Lung (tissue), 12 donors: ENCODE measurements around the gene LY9. TPM values are rescaled to one million over a fixed set of nuclear protein-coding genes. Genes with fewer than 3 reads are reported as not detected.

Experiments
- ATAC-seq: fragments of 200-7000 bp; cut with Tn5 transposase; one replicate; pipeline ENCODE4 v1.9.1; 2020; ENCODE audit warnings: moderate number of reproducible peaks; ENCODE audit not compliant: insufficient read depth, low FRiP score
- DNase-seq, 3 donors: peaks; one replicate each; pipeline ENCODE4 v3.0.0-alpha.2; 2013 to 2017
- H3K27ac ChIP-seq, 2 donors: one replicate each; pipeline ENCODE4 v1.5.1; 2013; ENCODE audit warnings: mild to moderate bottlenecking in 2 of 2, moderate library complexity in 2 of 2, control low read depth in 1 of 2, inconsistent platforms in 1 of 2, low read depth in 1 of 2, low read length in 1 of 2
- H3K27me3 ChIP-seq, 3 donors: one replicate each; pipeline ENCODE4 v1.5.1; 2013; ENCODE audit warnings: low read length in 2 of 3; ENCODE audit not compliant: control insufficient read depth in 3 of 3, insufficient read depth in 3 of 3
- H3K36me3 ChIP-seq, 4 donors: one replicate each; pipeline ENCODE4 v1.5.1; 2013; ENCODE audit warnings: low read length in 4 of 4, mild to moderate bottlenecking in 1 of 4, moderate library complexity in 1 of 4; ENCODE audit not compliant: control insufficient read depth in 4 of 4, insufficient read depth in 4 of 4
- H3K4me1 ChIP-seq, 5 donors: one replicate each; pipeline ENCODE4 v1.5.1; 2013; ENCODE audit warnings: low read length in 5 of 5, mild to moderate bottlenecking in 2 of 5, moderate library complexity in 1 of 5; ENCODE audit not compliant: control insufficient read depth in 5 of 5, insufficient read depth in 5 of 5
- H3K4me3 ChIP-seq: one replicate; pipeline ENCODE4 v1.5.1; 2013; ENCODE audit warnings: mild to moderate bottlenecking, control low read depth, moderate library complexity
- H3K9ac ChIP-seq, 2 donors: one replicate each; pipeline ENCODE4 v1.5.1; 2013; ENCODE audit warnings: low read length in 2 of 2, control low read depth in 1 of 2; ENCODE audit not compliant: insufficient read depth in 1 of 2
- H3K9me3 ChIP-seq, 4 donors: one replicate each; pipeline ENCODE4 v1.5.1; 2013; ENCODE audit warnings: low read length in 3 of 4, mild to moderate bottlenecking in 1 of 4, moderate library complexity in 1 of 4; ENCODE audit not compliant: control insufficient read depth in 4 of 4, insufficient read depth in 3 of 4
- CTCF ChIP-seq: IDR thresholded peaks from 2 replicates; pipeline ENCODE4 v1.5.1; 2012; ENCODE audit warnings: mild to moderate bottlenecking; ENCODE audit errors: control extremely low read depth, extremely low read depth
- WGBS, 2 donors: extraction: QIAGEN DNeasy Blood & Tissue Kit; methylation state at CpG; one replicate each; pipeline ENCODE4 v1.1.7; 2013; 5-methylcytosine and 5-hydroxymethylcytosine counted together
- polyA plus RNA-seq, 2 donors: library from polyadenylated mRNA; stranded (reverse); fragments of 200-250 nt; gene quantifications; one replicate each; pipeline ENCODE4 v1.2.1, GENCODE V29; 2013
- total RNA-seq, 2 donors: library from RNA; depleted of rRNA in 1 of 2; stranded (reverse); fragments of >200 nt in 1 of 2; gene quantifications; one replicate each; pipeline ENCODE4 v1.2.1, GENCODE V29; 2014 to 2021
- donor health status: control.
- donor health status: control.
- donor health status: Bipolar disorder and iron deficiency.
- donor health status: healthy.
- donor health status: DM: yes; HTN: yes; CAD: no.

Gene LY9
- total and polyA plus RNA-seq, 4 donors: 0.94 to 3.4 (median 1.4) TPM

- TF ChIP-seq CTCF: no peak
- Histone ChIP-seq H3K9me3 (peaks cover 0 to 2% (median 0%) of the 10 kb centered on the region in 4 donors), H3K36me3 (no peaks in the 10 kb centered on the region), H3K9ac (no peak overlapping the region), H3K4me1 (no peaks in the 10 kb centered on the region), H3K4me3 (no peak overlapping the region), H3K27ac (no peak overlapping the region), H3K27me3 (peaks cover 0 to 2% (median 0%) of the 10 kb centered on the region in 3 donors)
- no peak for DNase-seq
- no peak for ATAC-seq
- WGBS, 2 donors: 73 to 78% methylated on average over 3 of the region's 3 CpGs
Observed at GRCh38 chr1:160797271-160797709, 1.3 kb downstream of the LY9 start.

GRCh38 chr1:160797861-160798273, 1.9 kb downstream of the LY9 start:
- Histone ChIP-seq H3K4me1 (no peaks in the 10 kb centered on the region), H3K9me3 (peaks cover 0 to 2% (median 0%) of the 10 kb centered on the region in 4 donors), H3K4me3 (no peak overlapping the region), H3K27me3 (peaks cover 0 to 2% (median 0%) of the 10 kb centered on the region in 3 donors), H3K27ac (no peak overlapping the region), H3K36me3 (no peaks in the 10 kb centered on the region), H3K9ac (no peak overlapping the region)
- no peak for ATAC-seq
- DNase-seq: no peak
- 40 to 43% methylated on average over 4 of the region's 4 CpGs for WGBS, 2 donors
- no peak for TF ChIP-seq CTCF

DNA sequence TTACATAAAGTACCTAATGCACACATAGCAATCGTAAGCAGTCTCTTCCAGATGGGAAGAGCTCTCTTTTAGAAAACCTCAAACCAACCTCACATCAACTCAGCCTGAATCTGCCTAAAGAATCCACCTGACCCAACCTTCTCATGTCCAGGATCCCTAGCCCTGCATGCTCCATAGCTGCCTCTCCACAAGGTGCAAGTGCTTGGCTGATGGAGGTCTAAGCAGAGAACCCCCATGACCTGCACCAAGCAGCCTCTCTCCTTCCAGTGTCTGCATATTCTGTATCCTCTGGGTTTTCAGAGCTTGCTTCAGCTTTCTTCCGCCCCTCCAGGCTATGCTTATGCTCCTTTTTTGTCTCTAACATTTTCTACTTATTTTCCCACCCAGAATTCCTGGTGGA, 2.5 kb downstream of the LY9 start:
- Histone ChIP-seq H3K9ac (no peak overlapping the region), H3K4me3 (no peak overlapping the region), H3K27ac (no peak overlapping the region), H3K36me3 (no peaks in the 10 kb centered on the region), H3K4me1 (no peaks in the 10 kb centered on the region), H3K27me3 (peaks cover 0 to 2% (median 0%) of the 10 kb centered on the region in 3 donors), H3K9me3 (peaks cover 0 to 2% (median 0%) of the 10 kb centered on the region in 4 donors)
- TF ChIP-seq CTCF: no peak
- DNase-seq (no peak), ATAC-seq (no peak)
- 89 to 91% methylated on average over 2 of the region's 2 CpGs for WGBS, 2 donors

DNA sequence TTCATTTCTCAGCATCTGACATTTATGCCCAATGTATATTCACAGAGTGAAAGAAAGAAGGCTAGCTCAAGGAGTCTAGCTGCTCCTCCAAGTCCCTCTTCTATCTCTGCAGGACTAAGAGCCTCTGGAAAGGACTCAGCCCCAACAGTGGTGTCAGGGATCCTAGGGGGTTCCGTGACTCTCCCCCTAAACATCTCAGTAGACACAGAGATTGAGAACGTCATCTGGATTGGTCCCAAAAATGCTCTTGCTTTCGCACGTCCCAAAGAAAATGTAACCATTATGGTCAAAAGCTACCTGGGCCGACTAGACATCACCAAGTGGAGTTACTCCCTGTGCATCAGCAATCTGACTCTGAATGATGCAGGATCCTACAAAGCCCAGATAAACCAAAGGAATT, 3.7 kb downstream of the LY9 start:
- Histone ChIP-seq H3K27ac (no peak overlapping the region), H3K36me3 (no peaks in the 10 kb centered on the region), H3K4me3 (no peak overlapping the region), H3K4me1 (no peaks in the 10 kb centered on the region), H3K9ac (no peak overlapping the region), H3K9me3 (peaks cover 0 to 2% (median 0%) of the 10 kb centered on the region in 4 donors), H3K27me3 (peaks cover 0 to 2% (median 0%) of the 10 kb centered on the region in 3 donors)
- 90 to 92% methylated on average over 5 of the region's 5 CpGs for WGBS, 2 donors
- DNase-seq: no peak
- ATAC-seq: no peak
- TF ChIP-seq CTCF: no peak
